GM20000 (cell line): ENCODE results near the gene NOTCH2.

Experiments used
- DNase-seq: peaks from one replicate; pipeline ENCODE4 v3.0.0; 2012; ENCODE audit warnings: low spot score
- TF ChIP-seq, protein P1 (sequence below): IDR thresholded peaks from 2 replicates; pipeline ENCODE4 v1.5.1; 2012; ENCODE audit warnings: mild to moderate bottlenecking, control low read depth; ENCODE audit errors: extremely low read depth, missing control alignments

The NOTCH2 gene

DNA sequence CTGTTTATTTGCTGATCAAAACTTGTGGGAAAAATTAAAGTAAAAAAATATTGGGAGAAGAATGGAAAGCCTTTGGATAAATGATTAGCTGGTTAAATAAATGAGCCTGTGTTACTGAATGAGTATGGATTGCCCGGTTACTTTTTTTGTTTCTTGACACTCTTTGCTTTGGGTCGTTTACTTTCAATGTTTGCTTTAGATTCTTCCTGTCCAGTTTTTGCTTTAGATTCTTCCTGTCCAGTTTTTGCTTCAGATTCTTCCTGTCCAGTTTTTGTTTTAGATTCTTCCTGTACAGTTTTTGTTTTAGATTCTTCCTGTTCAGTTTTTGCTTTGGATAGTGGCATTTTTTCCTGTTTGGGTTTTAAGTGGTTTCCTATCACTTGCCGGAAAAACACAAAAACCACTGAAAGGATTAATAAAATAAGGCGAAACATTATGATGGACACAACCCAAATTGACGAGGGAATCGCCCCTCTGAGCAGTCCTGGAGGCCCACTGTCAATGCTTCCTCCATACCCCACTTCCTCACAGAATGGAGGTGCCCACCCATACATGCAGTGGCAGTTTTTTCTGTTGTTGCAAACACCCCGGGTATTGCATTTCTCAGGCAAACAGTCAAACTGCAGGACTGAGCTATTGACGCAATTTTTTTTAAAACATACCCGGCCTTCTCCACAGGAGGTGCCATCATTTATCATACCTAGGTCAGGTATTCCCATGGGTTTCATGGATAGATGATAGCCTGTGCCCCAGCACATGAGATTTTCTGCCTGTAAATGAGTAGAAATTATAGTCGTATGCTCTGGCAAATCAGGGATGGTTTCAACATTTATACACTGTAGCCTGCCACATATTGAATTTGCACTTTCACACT lies 175.4 kb downstream of the NOTCH2 start:
- DNase-seq, result no peak
- TF ChIP-seq, protein P1, sequence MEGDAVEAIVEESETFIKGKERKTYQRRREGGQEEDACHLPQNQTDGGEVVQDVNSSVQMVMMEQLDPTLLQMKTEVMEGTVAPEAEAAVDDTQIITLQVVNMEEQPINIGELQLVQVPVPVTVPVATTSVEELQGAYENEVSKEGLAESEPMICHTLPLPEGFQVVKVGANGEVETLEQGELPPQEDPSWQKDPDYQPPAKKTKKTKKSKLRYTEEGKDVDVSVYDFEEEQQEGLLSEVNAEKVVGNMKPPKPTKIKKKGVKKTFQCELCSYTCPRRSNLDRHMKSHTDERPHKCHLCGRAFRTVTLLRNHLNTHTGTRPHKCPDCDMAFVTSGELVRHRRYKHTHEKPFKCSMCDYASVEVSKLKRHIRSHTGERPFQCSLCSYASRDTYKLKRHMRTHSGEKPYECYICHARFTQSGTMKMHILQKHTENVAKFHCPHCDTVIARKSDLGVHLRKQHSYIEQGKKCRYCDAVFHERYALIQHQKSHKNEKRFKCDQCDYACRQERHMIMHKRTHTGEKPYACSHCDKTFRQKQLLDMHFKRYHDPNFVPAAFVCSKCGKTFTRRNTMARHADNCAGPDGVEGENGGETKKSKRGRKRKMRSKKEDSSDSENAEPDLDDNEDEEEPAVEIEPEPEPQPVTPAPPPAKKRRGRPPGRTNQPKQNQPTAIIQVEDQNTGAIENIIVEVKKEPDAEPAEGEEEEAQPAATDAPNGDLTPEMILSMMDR, result no peak

GRCh38 chr1:119893238-119893791 lies 176.1 kb downstream of the NOTCH2 start:
- no peak for DNase-seq
- TF ChIP-seq, protein P1, result no peak

DNA sequence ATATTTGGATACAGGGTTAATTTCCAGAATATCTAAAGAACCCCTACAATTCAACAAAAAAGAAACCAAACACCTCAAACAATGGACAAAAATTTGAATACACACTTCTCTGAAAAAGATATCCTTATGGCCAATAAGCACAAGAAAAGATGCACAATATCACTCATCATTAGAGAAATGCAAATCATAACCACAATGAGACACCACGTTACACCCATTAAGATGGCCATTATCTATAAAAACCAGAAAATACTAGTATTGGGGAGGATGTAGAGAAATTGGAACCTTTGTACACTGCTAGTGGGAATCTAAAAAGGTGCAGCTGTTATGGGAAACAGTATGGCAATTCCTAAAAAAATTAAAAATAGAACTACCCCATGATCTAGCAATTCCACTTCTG lies 178.1 kb downstream of the NOTCH2 start:
- no peak for DNase-seq
- TF ChIP-seq, protein P1, result no peak

- TF ChIP-seq, protein P1, result no peak
- no peak for DNase-seq
Observed at GRCh38 chr1:119888476-119888875, 181.0 kb downstream of the NOTCH2 start.

DNA sequence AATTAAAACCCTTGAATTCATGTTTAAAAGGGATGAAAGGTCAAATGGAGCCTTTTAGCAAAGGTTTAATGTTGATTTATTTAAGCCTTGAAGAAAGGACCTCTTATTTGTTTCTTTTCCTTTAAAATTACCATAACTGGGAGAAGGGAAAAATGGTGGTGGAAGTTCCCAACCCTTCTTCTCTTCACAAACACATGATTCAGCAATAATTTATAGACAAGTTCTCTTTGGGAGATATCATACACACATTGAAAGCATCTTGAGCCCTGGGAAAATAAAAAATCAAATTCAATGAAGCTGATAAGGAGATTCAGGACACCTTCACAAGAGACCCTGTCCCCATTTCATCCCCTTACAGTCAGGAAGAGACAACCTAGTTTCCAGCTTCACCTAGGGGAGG lies 182.0 kb downstream of the NOTCH2 start:
- TF ChIP-seq, protein P1, result no peak
- no peak for DNase-seq

GRCh38 chr1:119885903-119886783 lies 183.3 kb downstream of the NOTCH2 start:
- DNase-seq, result peak; percentile 67
- TF ChIP-seq, protein P1, result peak; percentile 72

DNA sequence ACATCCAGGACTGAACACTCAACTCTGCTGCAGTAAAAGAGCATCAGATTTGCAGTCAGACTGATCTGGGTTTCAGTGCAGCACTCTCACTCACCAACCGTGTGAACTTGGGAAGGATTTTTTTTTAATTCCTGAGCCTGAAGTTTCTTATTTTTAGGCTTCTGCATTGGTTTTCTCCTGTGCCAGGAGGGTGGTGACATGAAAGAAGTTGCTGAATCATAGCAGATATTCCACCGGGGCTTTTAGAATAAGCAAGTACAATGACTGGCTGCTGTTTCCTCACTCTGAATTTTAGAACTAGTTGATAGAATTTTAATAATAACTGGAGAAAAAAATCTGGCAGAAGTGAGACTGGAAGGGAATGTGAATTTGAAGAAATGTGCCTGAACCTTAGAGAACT lies 184.8 kb downstream of the NOTCH2 start:
- DNase-seq, result no peak
- TF ChIP-seq, protein P1, result no peak
